HG02970 (cell line): Measurements from ENCODE around the gene ACTL10.
"Not testable (repeated sequence)": the region's sequence is repeated elsewhere in the genome, so short reads cannot be mapped to it uniquely, and the experiment has no call there.

Experiments
- ATAC-seq: cut with Tn5 transposase; IDR thresholded peaks from one replicate; pipeline ENCODE4 v1.9.1; 2021; ENCODE audit warnings: mild to moderate bottlenecking, moderate library complexity, moderate number of reproducible peaks; ENCODE audit not compliant: unreplicated experiment, low FRiP score

The ACTL10 gene

DNA sequence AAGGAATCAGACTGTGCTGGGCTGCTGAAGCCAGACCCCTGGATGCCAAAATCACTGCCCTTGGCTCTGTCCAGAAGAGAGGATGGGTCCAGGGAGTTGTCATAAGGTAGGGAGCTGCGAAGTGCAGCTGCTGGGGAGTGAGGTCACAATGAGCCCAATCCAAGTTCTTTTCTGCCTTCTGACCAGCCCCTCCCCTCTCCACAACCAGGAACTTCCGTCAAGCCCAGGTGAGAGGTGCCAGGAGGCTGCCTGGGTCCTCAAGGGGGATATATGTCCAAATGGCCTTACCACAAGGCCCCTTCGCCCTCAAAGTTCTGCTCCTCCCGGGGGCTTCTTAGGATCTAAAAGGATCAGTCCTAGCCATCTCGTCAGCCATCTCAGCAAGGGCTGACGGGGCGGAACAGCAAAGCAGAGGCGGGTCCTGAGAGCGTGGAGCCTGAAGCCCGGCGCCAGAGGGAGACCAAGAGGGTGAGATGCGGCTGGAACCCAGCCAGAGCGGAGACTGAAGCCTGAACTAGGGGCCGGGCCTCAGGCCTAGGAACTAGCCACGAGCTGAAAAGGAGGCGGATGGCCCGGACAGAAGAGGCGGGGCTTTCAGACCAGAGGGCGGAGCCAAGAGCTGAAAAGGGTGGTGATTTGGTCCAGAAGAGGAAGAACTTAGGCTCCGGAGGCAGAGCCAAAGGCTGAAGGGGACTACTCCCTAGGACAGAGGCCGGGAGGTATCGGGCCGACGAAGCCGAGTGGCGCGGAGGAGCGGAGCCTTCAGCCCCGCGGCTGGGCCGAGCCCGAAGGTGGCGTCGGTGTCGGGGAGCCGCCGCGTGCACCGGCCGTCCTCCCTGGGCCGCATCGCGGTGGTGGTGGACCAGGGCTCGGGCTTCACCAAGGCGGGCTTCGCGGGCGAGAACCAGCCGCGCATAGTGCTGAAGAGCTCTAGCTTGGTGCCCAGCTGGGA is at the start of gene ACTL10:
TSS of gene ACTL10 (plus strand) at position 651 of the 952 bp plus-strand sequence. CDS start 555 bp downstream, outside the sequence.
- peak; percentile 43 for ATAC-seq

DNA sequence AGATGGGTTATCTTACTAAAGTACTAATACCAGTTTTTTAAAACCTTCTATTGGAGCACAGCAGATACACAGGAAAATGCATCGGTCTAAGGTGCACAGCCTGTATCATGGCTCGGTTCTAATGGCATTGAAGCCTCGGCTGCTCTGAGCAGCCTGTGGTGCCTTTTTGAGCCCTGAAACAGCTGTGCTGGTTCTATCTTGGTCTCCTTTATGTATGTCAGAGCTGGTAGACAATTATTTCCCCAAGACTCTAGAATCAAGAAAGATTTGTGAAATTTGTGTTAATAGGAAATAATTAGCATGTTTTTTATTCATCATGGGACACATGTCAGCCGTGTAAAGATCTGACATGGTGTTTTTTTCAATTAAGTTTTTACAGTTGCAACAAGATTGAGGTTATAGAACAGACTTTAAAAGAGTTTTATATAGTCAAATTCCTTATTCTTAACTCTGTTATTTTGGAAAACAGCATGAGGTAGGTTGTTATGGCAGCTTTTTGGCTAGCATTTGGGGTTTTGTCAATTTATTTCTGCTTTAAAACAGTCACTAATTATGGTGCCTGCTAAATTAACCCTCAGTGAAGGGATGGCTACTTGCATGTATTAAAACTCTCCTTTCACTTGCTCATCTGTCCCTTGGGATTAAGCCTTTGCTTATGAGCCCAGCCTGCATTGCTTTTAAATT is 44.9 kb upstream of the ACTL10 start:
- no peak for ATAC-seq

DNA sequence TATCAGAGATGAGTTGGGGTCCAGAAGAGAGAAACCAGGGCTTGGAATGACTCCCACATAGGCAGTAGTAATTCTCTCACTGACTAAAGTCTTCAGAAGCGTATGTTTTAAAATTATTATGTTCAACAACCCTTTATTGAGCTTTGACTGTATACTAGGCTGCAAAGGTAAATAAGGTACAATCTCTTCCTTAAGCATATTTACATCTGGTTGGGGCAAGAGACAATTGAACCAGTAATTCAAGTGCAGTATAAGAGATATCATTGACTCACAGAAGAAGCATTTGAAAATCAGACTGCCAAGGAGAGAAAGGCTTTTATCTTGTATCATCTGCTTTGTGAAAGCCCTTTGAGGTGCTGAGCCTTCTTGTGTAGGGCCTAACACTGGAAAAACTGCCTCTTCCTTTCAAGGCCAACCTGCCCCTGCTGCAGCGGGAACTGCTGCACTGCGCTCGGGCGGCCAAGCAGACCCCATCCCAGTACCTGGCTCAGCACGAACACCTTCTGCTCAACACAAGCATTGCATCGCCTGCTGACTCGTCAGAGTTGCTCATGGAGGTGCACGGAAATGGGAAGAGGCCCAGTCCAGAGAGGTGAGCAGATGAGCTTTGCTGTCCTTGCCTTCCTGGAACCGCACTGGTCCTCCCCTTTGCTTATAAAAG is 43.9 kb upstream of the ACTL10 start:
- ATAC-seq: no peak

DNA sequence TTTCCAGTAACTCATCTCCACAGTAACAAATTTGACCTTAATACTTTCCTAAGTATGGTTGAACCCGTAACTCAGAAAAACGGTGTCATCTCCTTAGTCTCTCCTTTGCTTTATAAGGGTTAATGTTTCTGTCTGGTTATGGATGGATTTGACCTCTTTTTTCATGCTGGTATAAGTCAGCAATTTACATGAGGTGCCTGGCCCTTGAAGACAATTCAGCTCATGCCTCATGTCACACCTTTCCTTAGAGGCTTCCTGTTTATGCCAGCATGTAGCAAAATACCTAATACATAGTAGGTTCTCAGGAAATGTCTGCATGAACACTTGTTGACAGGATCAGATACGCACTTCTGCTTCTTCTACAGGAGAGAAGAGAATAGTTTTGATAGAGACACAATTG is 42.3 kb upstream of the ACTL10 start:
- no peak for ATAC-seq

DNA sequence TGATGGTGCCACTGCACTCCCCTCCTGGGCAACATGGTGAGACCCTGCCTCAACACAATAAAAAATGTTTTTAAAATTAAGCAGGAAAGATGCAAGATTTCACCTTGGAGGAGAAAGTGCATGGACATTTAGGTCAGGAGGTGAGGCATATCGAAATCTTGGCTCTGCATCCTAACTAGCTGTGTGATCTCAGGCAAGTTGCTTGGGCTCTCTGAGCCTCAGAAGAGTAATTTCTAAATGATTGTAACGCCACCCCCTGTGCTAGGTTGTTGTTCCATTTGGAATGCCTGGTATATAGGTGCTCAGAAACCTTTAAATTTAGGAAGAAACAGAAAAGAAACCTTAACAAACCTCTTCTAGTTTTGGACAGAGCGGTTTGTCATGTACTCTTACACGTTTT is 40.6 kb upstream of the ACTL10 start:
- no peak for ATAC-seq

DNA sequence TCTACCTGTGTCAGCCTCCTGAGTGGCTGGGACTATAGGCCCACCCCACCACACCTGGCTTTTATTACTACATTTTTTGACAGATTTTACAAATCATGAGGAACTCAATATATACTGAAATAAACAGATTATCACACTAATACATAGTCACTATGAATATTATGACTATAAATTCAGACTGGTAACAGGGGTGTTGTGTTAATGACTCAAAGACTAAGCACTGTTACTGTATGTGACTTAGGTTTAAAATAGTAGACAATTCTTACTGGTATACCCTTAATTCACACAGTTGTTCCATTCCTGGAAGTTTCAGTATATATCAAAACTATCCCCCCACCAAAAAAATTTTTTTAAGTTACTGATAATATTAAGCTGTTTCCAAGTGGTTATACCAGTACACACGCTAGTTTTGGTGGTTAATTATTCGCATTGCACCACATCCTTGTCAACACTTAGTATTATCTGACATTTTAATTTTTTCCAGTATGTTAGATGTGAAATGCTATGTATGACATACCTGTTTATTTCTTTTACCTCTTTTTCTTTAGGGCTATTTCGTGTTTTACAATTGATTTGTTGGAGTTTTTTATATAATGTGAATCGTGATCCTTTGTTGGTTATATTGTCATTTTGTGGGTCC is 39.0 kb upstream of the ACTL10 start:
- ATAC-seq: no peak

DNA sequence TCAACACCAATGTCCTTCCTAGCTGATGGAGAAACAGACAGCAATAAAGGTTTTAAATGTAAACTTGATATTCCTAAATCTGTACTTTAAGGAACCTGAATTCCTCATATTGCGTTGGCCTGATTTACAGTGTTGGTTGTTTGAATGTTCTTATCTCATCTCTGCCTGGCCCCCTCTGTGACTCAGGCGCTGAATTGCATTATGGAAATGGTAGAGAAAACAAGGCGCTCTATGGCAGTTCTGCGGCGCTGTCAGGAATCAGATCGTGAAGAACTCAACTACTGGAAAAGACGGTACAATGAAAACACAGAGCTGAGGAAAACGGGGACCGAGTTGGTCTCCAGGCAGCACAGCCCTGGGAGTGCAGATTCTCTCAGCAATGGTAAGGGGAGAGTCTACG is 37.2 kb upstream of the ACTL10 start:
- ATAC-seq: no peak

DNA sequence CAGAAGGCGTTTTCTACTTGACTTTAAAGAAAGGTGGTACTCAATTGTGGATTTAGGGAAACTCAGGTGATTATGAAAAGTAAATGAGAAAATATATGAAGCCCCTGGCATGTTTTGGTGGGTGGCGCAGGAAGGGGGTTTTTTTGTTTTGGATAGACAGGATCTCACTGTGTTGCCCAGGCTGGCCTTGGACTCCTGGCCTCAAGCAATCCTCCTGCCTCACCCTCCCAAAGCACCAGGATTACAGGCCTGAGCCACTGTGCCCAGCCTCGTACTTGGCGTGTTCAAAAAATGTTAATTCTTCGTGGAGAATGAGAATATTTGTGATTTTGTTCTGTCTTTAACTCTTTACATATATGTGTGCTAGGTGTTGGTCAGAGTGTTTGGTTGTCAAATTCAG is 36.8 kb upstream of the ACTL10 start:
- no peak for ATAC-seq

DNA sequence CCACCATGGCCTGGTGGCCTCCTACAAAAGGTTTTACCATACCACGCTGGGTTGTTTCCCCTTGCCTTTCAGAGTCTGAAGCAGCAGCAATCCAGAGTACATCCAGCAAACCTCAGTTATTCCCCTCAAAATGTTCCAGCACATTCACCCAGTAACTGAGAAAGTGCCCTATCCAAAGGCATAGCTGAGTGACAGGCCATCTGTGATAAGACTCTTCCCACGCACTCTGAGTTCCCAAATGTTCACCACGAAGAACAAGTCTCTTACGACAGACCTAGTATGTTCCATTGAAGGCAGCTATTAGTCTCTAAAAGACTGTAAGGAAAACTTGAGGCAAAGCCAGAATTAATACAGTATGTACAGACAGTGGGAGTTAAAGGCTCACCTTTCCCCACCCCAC is 36.2 kb upstream of the ACTL10 start:
- ATAC-seq: no peak

DNA sequence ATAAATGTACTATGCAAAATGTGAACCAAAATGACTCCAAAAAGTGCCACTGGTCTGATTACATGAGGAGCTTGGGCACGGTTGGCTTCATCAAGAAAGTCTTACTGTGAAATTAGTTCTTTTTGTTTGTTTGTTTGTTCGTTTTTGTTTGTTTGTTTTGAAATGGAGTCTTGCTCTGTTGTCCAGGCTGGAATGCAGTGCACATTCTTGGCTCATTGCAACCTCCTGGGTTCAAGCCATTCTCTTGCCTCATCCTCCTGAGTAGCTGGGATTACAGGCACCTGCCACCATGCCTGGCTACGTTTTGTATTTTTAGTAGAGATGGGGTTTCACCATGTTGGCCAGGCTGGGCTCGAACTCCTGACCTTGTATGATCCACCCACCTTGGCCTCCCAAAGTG is 34.8 kb upstream of the ACTL10 start:
- not testable (repeated sequence) for ATAC-seq

DNA sequence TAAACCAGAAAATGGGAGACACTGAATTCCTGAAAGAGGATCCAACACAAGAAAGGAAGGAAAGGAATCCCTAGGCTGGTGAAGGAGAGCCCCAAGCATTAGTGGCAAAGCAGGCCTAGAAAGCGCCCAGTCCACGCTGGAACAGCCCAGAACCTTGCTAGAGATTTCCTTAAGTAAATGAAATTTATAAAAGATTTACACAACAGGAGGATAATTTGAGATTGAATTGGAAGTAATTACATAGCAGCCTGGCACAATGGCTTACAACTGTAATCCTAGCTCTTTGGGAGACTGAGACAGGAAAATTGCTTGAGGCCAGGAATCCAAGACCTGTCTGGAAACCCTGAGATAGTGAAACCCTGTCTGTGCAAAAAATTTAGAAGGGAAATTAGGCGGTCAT is 31.4 kb upstream of the ACTL10 start:
- no peak for ATAC-seq

DNA sequence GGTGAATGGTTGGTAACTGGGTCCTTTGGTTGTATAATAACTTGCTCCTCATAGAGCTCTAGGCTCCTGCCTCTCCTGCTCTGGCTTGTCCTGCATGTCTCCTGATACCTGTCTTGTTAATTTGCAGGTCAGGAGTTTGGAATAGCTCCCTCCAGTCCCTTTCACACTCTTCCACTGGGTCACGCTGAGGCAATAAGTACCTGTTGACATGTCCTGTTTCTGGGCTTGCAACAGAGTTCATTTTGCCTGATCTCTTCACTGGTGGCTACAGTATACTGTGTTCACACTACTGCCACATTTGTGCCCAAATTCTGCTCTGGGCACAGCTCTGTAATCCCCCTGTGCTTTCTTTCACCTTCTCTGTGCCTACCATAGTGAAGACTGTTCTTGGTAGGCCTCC is 30.0 kb upstream of the ACTL10 start:
- ATAC-seq: no peak

DNA sequence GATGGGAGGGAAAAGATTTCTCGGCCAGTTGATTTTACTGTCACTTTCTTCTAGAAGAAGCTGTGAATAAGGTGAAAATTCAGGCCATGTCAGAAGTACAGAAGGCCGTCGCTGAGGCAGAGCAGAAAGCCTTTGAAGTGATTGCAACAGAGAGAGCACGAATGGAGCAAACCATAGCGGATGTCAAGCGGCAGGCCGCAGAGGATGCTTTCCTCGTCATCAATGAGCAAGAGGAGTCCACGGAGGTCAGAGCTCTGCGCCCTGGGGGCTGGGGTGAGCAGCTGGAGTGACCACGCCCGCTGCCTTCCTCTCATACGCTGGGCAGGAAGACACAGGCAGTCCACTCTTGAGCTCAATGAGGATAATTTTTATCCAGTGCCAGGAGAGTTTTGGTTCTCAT is 26.5 kb upstream of the ACTL10 start:
- ATAC-seq: no peak

DNA sequence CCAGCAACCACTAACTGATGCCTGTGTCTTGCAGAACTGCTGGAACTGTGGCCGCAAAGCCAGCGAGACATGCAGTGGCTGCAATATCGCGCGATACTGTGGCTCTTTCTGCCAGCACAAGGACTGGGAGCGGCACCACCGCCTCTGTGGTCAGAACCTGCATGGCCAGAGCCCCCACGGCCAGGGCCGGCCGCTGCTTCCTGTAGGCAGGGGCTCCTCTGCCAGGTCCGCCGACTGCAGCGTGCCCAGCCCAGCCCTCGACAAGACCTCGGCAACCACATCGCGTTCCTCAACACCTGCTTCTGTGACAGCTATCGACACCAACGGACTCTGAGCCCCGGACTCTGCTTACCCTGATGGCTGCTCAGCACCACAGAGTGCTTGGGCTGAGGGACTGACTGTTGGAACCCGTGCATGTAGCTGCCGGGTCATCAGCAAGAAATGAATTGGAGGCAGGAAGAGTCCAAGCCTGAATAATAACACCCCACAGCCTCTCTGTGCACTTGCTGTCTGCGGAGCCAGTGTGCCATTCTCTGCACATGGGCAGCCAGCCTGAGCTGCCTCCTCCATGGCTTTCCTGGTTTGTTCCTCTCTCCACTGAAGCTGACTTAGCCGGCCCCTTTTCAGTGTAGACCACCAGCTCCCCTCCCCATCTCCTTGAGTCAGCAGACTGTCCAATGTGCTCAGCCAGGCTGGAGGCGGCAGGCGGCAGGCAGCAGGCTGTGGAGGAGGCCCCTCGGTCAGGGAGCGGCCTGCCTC is 22.3 kb upstream of the ACTL10 start:
- no peak for ATAC-seq

DNA sequence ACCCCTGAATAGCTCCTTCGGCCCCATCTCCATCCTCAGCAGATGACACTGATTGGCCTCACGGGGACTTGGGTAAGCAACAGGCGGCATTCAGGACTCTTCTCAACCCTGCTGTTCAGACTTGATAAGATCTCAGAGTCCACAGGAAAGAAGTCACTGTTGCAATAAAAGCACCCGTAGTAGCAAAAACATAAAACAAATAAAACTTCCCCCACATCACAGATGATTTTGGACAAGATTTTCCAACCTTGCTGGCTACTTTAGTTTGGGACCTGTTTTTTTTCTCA is 21.7 kb upstream of the ACTL10 start:
- ATAC-seq: no peak

DNA sequence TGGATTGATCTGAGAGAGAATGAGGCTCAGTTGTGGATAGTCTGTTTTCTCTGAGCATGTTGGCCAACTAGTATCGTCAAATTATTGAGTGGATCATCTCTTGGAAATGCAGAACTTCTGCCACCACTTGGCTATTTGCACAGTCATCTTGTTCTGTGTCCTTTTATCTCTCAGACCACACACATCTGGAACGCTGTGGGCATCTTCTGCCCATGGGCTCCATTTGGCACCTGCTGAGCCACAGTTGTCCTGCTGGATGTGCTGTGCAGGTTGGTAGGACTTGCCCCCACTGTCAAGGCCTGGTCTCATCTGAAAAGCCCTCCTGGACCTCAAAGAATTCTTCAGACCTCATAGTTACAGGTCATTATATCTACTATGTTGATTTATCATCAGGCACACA is 21.3 kb upstream of the ACTL10 start:
- no peak for ATAC-seq

DNA sequence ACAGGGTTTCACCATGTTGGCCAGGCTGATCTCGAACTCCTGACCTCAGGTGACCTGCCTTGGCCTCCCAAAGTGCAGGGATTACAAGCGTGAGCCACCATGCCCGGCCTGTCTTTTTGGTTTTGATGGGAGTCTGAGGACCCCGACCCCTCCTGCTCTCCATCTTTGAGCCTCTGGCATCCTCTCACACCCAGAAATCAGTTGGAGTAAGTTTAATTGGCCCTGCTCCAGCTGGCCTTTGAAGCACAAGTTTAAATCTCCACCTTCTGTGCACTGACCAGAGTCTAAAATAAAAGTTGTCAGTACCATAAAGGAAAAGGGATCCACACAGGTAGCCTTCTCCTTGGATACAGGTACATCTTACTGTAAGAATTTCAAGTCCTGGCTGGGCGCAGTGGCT is 20.6 kb upstream of the ACTL10 start:
- ATAC-seq: no peak

DNA sequence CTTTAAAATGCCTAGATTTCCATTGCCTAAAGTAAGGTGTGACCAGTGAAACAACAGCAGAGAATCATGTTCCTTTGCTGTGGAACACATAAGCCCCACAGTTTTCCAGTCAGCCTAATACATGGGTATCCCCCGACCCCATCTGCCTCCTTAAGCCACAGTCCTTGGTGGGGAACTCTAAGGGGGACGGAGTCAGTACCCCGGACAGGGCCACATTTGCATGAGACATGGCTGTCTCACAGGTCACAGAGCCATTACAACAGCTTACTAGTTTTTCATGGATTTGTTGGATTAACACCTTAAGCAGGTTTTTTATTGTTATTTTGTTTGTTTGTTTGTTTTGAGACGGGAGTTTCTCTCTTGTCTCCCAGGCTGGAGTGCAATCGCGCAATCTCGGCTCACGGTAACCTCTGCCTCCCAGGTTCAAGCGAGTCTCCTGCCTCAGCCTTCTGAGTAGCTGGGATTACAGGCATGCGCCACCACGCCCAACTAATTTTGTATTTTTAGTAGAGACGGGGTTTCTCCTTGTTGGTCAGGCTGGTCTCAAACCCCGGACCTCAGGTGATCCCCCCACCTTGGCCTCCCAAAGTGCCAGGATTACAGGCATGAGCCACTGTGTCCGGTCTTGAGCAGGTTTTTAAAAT is 19.7 kb upstream of the ACTL10 start:
- ATAC-seq: not testable (repeated sequence)

DNA sequence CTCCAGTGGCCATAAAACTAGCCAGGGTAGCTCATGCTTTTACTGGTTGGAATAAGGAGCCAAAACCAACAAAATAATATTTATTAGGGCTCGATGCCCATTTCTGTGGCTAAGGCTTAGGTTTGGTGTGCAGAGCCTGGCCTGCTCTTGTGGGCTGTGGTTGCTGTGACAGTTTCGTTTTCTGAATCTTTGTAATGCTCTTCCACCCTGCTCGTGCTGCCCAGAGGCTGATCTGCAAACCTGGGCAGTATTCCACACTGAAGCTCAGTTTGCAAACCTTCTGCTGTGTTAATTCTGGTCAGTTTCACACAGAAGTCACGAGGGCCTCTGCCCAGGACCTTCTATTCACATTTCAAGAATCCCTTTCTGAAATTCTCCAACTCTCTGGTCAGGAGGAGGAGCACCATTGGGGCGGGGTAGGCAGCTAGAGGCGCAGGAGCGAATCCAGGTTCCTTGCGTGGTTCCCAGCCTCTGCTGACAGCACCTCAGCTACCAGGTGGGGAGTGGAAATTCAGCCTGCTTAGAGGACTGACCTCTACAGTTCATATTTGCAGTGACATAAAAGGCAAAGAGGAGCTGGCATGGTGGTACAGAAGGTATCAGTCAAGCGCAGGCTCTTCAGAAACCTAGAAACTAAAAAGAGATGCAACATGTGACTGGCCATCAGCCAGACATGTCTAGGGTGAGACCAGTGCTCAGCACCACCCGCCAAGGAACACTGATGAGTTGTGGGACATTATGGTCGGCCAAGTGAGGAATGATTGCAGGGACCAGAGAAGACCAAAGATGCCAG is 18.9 kb upstream of the ACTL10 start:
- no peak for ATAC-seq
